Neural cell (in vitro differentiated cells): ENCODE results near the gene ZNF225.

ENCODE experiments used
- CTCF ChIP-seq: fragments of 450-650 bp; IDR thresholded peaks from 2 replicates; pipeline ENCODE4 v1.5.1; 2014; ENCODE audit warnings: antibody characterized with exemption, mild to moderate bottlenecking, moderate library complexity; ENCODE audit not compliant: poor library complexity, severe bottlenecking
- EZH2 ChIP-seq: fragments of 200-600, 300-800 bp; shearing (Covaris generic), sonication (generic); IDR thresholded peaks from 2 replicates; pipeline ENCODE4 v1.6.1; 2014; ENCODE audit warnings: antibody characterized with exemption, low read length, borderline replicate concordance, mild to moderate bottlenecking; ENCODE audit not compliant: insufficient read depth, poor library complexity, severe bottlenecking
- POLR2AphosphoS5 ChIP-seq: IDR thresholded peaks from 2 replicates; pipeline ENCODE4 v1.6.1; 2012
- SMC3 ChIP-seq: fragments of 450-650 bp; conservative IDR thresholded peaks from 2 replicates; pipeline ENCODE4 v1.6.1; 2014; ENCODE audit warnings: antibody characterized with exemption, mild to moderate bottlenecking, moderate library complexity; ENCODE audit not compliant: poor library complexity

GRCh38 chr19:44111910-44112463 lies 1.2 kb upstream of the ZNF225 start:
- TF ChIP-seq CTCF (no peak), EZH2 (no peak), POLR2AphosphoS5 (peak; percentile 10), SMC3 (no peak)
